DMS114 treated with DMSO at 0.1 percent for 48 hours (cell line): ENCODE results near the gene HOXA2.

Experiments
- DNase-seq: peaks from one replicate; lab custom pipeline; 2025; ENCODE audit not compliant: unreplicated experiment; lab: John Stamatoyannopoulos, UW

Gene HOXA2

GRCh38 chr7:27141923-27142579, 39.6 kb upstream of the HOXA2 start:
- DNase-seq = no peak

- no peak for DNase-seq
These were observed 38.8 kb upstream of the HOXA2 start for GRCh38 chr7:27141137-27141922.

DNA sequence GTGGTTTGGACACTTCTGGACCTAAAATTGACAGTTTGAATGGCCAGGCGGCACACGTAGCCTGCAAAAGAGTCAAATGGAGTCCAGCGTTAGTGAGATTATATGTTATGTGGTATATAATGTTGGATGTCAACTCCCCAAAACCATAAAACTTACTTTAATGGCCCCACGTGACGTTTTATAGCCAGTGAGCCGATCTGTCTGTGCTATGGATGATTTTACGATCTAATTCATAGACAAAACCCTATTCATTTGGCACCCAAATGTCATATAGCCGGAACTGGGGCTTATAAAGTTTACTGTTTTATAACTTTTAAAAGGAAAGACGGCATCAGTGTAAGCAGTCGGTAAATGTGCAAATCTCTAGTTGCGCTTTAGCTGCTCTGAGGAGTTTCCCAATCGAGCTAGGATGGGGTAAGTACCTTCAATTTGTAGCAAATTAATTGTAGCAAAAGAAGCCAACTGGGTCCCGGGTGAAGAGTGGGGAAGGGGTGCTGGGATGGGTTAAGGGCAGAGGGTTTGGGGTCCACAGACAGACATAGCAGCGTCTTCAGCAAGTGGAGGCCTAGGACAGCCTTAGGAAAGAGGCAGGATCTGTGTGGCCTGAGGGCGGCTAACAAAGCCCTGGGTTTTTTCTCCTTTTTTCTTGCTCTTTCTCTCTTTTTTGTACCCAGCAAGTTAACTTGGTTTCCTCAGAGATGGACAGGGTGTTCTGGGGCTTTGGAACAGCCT, 37.8 kb upstream of the HOXA2 start:
- no peak for DNase-seq

DNA sequence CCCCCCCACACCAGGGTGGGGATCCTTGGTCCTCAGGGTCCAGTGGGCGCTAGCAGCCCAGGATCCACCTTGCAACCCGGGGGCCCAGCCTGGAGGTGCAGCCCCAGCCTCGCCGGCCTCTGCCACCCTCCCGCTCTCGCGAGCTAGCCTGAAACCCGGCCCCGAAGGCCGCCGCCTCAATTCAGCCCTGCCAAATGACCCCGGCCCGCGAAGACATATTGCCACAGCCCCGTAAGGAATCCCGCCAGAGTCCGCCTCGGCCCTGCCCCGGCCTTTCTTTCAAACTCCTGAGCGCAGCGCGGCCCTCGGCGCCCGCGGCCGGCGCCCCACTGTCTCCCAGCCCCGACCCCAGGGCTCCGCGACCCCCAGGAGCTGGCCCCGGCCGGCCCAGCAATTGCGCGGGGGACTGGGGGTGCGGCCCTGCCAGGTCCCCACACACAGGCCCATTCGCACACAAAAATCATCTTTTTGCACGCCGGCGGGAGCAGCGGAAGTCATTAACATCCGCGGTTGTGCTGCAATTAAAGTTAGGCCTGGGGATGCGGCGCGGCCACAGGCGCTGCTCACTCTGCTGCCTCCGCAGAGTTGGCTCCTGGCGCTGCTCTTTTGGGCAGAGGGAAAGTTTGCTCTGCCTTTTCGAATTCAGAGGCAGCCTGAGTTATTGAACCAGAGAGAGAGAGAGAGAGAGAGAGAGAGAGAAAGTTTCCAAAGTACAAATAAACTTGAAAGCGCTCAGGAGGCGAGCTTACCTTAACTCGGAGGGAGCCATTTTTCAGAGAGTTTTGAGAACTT, 37.0 kb upstream of the HOXA2 start:
- no peak for DNase-seq

DNA sequence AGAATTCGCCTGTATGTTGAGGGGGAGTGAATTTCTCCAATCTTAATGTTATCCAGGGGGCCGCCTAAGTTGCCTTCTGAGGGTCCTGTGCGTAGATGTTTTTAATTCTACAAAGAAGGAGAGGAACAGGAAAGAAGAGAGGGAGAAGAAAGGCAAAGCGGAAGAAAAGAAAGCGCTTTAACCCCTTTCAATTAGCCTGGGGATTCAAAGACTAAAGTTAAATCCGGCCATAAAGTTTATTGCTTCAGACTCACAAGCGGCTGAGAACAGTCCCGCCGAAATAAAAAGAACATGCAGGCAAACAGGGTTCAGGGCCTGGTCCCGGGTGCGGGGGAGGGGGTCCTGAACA, 36.5 kb upstream of the HOXA2 start:
- DNase-seq = no peak

DNA sequence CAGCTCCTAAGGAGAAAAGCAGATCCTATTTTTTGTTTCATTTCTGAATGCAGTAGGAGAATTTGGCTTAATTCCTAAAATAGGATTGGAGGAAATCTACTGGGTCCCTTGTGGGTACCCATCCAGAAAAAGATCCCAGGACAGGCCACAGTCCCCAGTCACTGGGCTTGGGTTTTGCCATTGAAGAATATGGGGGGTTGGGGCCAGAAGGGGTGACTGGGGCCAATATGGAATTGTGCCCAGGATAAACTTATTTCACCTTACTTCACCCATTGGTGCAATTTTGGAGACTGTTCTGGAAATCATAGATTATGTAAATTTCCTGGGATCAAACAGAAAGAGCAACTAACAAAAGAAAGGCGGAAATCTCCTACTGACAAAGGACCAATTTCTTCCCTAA, 36.0 kb upstream of the HOXA2 start:
- DNase-seq = no peak

DNA sequence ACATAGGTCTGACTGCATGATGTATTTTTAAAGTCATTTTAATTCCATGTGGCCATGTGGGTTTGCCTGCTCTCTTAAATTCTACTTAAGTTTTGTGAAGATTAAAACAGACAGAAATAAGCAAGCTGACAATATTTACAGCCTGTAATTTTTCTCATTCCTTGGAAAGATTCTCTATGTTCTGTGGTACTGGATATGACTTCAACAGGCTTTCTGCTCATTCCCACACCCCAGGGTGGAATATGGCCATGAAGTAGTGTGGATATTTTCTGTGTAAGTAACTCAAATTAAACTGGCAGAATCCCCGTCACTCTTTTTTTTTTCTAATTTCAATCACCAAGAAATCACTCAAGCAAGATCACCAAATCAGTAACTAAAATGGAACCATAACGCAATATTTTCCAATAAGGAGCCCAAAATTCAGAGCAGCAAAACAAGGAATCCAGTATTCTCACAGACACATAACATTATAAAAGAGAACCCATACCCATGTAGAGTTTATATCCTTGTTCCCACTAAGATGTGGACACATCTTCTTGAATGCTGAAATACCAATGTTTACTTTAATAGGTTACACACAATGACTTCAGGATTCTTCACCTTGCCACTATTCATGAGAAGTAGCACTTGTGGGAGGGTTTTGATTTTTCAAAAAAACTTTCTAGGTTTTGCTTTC, 35.3 kb upstream of the HOXA2 start:
- DNase-seq = no peak

DNA sequence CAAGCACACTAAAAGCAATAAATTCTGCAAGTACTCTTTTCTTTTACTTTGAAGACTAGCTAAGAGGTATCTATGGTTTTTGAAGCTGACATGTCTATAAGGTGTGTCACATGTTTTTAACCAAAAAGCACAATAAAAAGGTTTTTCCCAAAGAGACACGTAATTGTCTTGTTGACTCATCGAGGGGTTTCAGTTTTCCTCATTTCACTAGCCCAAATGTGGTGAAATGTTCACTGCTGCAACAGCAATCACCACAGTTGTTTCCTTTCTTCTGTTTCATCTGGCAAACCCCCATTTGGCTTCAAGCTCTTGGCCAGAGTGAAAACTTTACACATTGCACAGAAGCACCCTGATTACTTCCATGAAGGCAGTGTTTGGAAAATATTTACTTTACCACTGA, 31.9 kb upstream of the HOXA2 start:
- no peak for DNase-seq

- peak; percentile 74 for DNase-seq
These were observed 31.1 kb upstream of the HOXA2 start for GRCh38 chr7:27133409-27134231.

- no peak for DNase-seq
These were observed 30.5 kb upstream of the HOXA2 start for GRCh38 chr7:27132978-27133377.

DNA sequence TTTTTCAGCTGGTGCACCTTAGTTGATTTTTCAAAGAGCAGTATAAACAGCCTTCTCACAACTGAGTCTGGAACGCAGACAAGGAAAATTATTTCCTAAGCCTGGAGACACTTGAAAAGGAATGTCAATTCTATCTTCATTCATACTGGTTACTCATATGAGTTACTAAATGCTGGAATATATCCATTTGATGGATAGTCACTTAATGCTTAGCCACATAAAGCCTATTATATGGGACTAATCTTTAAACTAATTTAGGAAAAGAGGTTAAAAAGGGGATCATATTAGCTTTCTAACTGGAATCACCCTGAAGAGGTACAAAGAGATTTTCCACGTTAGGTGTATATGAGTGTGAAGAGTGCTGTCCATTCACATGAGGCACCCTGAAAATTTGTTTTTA, 29.7 kb upstream of the HOXA2 start:
- no peak for DNase-seq

- DNase-seq = no peak
These were observed 28.9 kb upstream of the HOXA2 start for GRCh38 chr7:27131390-27131819.

GRCh38 chr7:27130540-27131389, 28.3 kb upstream of the HOXA2 start, which contains the start of gene HOXA4:
Gene HOXA4, minus strand, starts transcription at chr7:27130757. Its CDS starts 24 bp downstream, at chr7:27130733.
- peak; percentile 85 for DNase-seq

DNA sequence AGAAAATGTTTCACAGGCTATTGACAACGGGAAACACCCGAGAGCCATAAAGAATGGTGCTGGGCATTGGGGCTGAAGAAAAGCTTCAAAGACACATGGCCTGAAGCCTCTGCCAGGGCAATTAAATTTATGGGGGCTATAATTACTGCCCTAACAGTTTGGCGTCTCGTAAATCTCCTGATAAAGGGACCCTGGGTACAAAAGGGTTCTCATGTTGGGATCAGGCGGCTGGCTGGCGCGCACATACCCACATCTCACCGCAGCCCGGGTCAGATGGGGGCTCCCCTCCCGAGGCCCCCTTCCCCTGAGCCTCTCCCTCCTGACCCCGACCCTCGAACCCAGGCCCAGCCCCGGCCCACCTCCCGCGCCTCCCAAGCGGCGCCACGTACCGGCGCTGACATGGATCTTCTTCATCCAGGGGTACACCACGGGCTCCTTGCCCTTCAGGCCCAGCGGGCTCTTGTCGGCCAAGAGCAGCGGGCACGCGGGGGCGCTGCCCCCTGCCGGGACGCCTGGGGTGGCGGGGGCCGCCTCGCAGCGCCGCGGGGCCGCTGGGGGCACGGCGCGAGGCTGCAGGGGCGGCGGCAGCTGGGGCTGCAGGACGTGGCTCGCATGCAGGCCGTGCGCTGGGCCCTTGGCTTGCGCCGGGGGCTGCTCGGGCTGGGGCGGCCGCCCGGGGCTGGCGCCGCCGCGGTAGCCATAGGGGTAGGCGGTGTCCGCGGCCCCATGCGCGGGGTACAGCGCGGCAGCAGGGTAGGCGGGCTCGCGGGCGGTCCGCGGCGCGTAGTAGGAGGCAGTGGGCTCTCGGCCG, 27.5 kb upstream of the HOXA2 start:
- no peak for DNase-seq

DNA sequence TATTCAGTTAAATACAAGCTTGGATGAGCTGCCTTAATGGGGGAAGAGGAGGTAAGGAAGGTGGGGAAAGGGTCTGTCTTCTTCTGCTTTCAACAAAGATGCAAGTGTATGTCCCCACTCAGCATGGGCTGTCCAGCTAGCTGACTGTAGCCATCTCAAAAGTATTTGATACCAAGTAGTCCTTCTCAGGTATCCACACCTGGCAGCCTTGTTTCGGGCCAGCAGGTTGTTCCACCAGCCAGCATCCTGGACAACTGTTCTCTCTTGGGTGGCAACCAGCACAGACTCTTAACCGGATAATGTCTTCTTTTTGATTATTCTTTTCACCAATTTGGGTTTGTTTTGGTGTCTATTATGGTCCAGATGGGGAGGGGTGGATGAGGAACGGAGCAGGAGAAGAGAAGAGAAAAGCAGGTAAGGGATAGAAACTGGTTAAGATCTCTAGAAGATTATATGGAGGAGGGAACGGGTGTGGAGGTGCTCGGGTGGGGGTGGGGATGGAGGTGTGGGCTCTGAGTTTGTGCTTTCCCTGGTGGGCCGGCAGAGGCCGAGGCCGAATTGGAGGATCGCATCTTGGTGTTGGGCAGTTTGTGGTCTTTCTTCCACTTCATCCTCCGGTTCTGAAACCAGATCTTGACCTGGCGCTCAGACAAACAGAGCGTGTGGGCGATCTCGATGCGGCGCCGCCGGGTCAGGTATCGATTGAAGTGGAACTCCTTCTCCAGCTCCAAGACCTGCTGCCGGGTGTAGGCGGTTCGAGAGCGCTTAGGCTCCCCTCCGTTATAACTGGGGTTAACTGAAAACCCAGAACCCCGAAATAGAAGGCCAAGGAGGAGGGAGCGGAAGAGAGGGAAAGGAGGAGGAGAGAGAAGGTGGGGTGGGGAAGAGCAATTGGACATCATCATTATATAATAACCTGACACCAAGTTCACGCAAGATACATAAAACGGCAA, 26.6 kb upstream of the HOXA2 start:
- no peak for DNase-seq

GRCh38 chr7:27128034-27128433, 25.6 kb upstream of the HOXA2 start:
- DNase-seq = no peak
